Astrocyte of the spinal cord (primary cell): ENCODE results near the gene PIK3R3.
A peak's percentile ranks its signal among the peaks of the same experiment; 100 is the strongest.

Source experiments
- DNase-seq: peaks from one replicate; pipeline ENCODE4 v3.0.0; 2011; ENCODE audit warnings: low read depth, low spot score
- H3K4me3 ChIP-seq: 2 replicates; pipeline ENCODE4 v1.5.1; 2011; ENCODE audit warnings: low read depth, mild to moderate bottlenecking, low read length, moderate library complexity
- CTCF ChIP-seq: IDR thresholded peaks from 2 replicates; pipeline ENCODE4 v1.5.1; 2012; ENCODE audit warnings: low read depth, mild to moderate bottlenecking, low read length, inconsistent platforms
- in situ Hi-C: cut with HindIII; loops from 2 replicates; pipeline ENCODE4 v1.10.0; 2017; ENCODE audit warnings: low sequenced_read_pairs

The PIK3R3 gene

DNA sequence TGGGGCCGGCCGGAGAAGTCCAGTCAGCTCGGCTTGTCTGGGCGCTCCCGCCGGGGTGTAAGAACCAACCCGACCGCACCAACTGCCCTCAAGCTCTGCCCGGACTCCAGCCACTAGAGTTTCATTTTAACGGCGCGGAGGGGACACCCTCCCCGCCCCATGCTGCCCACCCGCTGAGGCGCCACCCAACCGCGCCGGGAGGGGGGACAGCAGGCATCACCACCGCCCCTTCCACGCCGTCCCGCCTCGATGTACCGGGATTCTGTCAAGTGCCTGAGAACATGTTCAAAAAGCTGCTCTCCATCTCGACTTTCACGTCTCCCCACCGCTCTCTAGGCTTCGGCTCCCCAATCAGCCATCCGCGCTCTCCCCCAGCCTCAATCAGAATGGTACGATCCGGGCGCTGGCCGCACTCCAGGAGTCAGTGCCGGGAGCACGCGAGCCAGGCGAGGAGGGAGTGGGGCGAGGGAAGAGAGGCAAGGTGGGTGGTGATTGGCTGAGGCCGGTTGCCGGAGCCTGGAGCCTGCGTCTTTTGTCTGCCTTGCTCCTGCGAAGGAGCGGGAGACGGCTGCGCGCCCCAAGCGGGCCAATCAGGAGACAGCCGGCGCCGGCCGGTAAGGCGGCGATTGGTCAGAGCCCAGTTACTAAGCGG, at the start of gene PIK3R3:
TSS of gene PIK3R3 (minus strand) at position 101 of the 652 bp plus-strand sequence. CDS start 677 bp downstream, outside the sequence.
- in situ Hi-C loops = no loop called here
- no peak for TF ChIP-seq CTCF
- DNase-seq = peak; percentile 99
- H3K4me3 ChIP-seq = peak within 1 kb of the TSS; percentile 90

GRCh38 chr1:46181343-46182260, 49.2 kb upstream of the PIK3R3 start:
- no peak for TF ChIP-seq CTCF
- in situ Hi-C loops = no loop called here
- DNase-seq = peak; percentile 49
- H3K4me3 ChIP-seq = no peak overlapping the region

GRCh38 chr1:46180082-46180616, 47.7 kb upstream of the PIK3R3 start:
- in situ Hi-C loops = no loop called here
- TF ChIP-seq CTCF = no peak
- no peak overlapping the region for H3K4me3 ChIP-seq
- peak; percentile 11 for DNase-seq

GRCh38 chr1:46179138-46180081, 47.0 kb upstream of the PIK3R3 start:
- peak; percentile 92 for TF ChIP-seq CTCF
- H3K4me3 ChIP-seq = no peak overlapping the region
- peak; percentile 86 for DNase-seq
- in situ Hi-C loops = no loop called here

- in situ Hi-C loops = no loop called here
- no peak within 1 kb of the TSS for H3K4me3 ChIP-seq
These were observed 43.9 kb upstream of the PIK3R3 start, which contains the start of gene P3R3URF for GRCh38 chr1:46176211-46176865. Gene P3R3URF, minus strand, starts transcription at chr1:46176488. Its CDS starts 17 bp downstream, at chr1:46176471.

More at GRCh38 chr1:46176211-46176865, 43.9 kb upstream of the PIK3R3 start, which contains the start of gene P3R3URF:
- DNase-seq = no peak
- TF ChIP-seq CTCF = no peak
